ENCODE results near the gene ARMC7.

DNA sequence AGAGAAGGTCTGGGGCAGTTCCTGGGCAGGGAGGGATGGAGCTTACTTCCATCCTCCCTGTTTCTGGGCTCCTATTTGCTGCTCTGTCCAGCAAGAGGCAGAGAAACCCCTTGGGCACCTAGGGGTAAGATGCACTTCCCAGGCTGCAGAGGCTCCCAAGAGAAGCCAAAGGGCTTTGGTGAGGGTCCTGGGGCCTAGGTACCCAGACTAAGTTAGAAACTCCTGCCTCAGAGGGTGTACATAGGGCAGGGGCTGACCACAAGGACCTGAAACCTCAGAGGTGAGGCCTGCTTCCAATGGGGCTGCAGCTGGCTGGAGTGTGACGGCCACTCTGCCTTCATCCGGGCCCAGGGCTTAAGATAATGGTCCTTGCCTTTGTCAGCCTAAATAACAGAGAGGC lies 1.6 kb upstream of the ARMC7 start:
- TF ChIP-seq POLR2A (IDR thresholded peaks at IDR 0.05; ENCODE audit: low read depth, low read length) = no peak
- TF ChIP-seq POLR2AphosphoS5 (IDR thresholded peaks at IDR 0.05; ENCODE audit: low read depth, low read length) = no peak
- TF ChIP-seq TAF1 (IDR thresholded peaks at IDR 0.05; ENCODE audit: low read depth, low read length) = no peak
- no peak for TF ChIP-seq POU2F2 (IDR thresholded peaks at IDR 0.05; ENCODE audit: low read depth, low read length)
